ENCODE results near the gene XPA.
"Not testable (repeated sequence)": the region's sequence is repeated elsewhere in the genome, so short reads cannot be mapped to it uniquely, and the experiment has no call there.

The XPA gene

DNA sequence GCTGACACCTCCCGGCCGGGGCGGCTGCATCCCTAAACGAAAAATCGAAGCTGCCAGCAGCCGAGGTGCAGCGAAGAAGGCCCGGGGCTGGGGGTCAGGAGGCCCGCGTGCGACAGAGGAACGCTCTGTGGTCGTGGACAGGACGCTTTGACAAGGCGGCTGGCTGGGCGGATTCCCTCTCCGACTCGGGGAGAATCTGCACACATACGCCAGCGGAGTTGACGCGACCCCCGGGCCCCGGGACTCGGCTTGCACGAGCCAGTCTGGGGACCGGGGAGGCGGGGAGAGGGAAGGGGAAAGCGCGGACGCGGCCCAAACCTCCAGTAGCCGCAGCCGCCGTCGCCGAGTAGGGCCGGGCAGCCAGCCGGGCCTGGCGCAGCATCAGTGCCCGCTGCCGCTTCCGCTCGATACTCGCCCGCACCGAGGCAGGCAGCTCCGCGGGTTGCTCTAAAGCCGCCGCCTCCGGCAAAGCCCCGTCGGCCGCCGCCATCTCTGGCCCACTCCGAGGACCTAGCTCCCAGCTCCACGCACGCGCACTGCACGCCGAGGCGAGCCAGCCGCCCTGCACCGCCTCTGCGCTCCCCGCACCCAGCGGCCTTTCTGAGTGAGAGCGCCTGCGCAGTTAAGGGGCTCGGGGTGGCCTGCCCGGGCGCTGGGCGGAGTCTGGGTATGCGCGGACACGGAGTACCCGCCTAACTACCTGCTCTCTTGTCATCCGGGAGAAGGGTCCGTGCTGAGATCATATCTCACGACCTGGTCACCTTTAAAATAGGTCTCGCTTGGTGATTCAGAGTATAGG lies at the start of gene XPA:
XPA (minus strand) TSS at position 538 of the 799 bp plus-strand sequence; CDS start at position 490, 48 bp downstream.
- in situ Hi-C loops (cut with HindIII; ENCODE audit: low sequenced_read_pairs) = no loop called here

DNA sequence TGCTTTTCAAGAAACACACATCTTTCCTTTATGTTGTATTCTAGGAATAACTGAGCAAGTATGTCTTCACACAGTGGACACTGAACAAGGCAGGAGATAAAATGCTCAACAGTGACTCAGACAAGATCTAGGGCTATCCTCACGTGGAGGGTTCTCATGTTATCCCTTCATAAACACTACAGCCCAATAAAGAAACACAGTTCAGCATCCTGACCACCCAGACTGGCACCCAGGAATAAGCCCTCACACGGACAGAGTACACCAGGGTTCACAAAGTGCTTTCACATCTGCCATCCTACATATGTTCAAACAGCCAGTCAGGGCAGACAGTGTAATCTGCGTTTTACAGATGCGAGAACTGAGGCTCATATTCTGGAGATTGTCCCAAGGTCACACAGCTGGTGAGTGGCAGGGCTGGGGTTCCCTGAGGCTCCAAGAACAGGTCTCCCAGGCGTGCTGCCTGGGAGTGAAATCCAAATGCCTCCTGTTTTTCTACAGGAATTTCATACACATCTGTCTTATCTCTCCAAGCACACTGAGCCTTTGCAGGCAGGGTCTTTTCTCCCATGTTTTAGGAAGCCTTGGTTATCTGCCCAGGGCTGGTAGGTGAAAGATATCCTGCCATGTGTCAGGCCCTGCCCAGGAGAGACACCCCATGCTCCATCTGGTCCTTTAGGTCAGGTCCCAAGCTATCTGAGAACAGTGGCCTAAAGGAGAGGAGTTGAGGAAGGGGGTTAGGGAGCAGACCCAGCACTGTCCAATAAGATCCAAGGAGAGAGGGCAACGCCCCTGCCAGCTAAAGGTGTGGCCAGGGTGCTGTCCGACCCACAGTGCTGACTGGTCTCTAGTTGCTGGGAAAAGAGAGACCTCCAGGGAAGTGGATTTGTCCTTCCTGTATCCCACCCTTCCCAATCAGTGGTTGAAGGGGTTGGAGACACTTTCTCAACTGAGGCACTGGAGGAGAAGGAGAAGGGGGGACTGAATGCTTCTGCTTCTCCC lies 47.9 kb upstream of the XPA start:
- in situ Hi-C loops (cut with HindIII; ENCODE audit: low sequenced_read_pairs) = no loop called here

DNA sequence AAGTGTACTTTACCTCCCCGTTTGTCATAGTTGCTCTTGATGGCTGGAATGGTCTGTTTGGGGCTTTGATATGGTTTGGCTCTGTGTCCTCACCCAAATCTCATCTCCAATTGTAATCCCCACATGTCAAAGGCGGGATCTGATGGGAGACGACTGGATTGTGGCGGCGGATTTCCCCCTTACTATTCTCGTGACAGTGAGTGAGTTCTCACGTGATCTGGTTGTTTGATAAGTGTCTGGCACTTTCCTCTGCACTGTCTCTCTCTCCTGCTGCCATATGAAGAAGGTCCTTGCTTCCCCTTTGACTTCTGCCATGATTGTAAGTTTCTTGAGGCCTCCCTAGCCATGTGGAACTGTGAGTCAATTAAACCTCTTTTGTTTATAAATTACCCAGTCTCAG lies 46.9 kb upstream of the XPA start:
- in situ Hi-C loops (cut with HindIII; ENCODE audit: low sequenced_read_pairs) = not testable (repeated sequence)

DNA sequence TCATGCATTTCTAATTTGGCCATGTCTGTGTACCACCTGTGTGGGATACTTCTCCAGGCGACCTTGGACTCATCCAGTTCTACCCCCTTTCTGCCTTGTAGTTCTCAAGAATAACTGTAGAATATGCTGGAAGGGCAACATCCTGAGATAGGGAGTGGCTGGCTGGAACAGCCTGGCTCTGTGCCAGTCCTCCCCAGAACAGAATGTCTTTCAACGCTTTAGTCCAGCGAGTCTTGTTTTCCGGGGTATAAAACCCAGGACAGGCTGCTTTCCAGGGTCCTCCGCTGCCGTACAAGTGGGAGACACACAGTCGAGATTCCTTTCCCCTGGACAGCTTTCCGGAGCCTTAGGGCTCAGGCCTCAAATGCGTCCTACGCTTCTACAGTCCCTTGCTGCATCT lies 45.4 kb upstream of the XPA start:
- in situ Hi-C loops (cut with HindIII; ENCODE audit: low sequenced_read_pairs) = no loop called here

DNA sequence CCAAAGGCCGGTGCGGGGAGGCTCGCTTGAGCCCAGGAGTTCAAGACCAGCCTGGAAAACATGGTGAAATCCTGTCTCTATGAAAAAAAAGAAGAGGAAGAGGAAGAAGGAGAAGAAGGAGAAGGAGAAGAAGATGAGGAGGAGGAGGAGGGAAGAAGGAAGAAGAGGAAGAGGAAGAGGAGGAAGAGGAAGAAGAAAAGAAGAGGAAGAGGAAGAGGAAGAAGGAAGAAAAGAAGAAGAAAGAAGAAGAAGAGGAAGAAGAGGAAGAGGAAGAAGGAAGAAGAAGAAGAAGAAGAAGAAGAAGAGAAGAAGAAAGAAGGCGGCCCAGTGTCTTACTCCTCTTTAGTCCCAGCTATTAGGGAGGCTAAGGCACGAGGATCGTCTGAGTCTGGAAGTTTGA lies 44.8 kb upstream of the XPA start:
- in situ Hi-C loops (cut with HindIII; ENCODE audit: low sequenced_read_pairs) = no loop called here

DNA sequence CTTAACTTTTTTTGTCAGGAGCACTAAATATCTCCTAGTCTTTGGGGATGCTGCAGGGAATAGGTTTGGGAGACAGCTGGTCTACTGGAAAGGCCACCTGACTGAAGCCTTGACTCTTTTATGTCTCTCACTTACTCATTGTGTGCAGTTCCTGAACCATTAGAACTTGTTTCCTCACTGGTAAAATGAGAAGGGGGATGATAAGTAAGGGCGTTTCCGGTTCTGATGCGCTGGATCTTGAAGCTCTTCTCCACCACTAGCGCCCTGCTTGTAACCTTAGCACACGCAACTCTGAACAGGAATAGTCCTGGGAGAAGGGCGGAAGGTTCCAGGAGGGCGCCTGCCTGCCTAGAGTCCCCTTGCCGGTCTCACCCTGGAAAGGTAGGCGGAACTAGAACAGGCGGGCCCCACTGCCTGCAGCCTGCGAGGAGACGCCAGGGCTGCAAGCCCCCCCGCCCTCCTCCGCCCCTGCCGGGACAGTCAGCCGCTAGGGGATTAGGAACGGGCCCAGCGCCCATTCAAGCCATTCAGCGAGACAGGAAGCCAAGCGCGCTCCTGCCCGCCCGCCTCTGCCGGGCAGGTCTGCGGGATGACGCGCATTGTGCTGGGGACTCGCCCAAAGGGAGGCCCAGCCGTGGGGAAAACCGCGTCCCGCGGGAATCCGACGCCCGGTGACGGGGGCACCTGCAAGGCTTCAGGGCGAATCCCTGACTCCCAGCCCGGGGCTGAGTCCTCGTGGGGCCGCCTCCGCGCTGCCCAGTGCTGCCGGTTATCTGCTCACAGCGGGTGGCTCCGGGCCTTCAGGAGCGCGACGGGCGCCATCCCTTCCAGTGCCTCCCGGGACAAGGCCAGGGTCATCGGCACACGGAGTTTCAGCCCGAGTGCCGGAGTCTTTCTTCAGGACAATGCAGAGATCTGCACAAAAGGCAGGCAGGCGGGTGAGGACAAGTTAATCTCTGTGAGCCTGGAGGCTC lies 44.0 kb upstream of the XPA start:
- in situ Hi-C loops (cut with HindIII; ENCODE audit: low sequenced_read_pairs) = no loop called here

DNA sequence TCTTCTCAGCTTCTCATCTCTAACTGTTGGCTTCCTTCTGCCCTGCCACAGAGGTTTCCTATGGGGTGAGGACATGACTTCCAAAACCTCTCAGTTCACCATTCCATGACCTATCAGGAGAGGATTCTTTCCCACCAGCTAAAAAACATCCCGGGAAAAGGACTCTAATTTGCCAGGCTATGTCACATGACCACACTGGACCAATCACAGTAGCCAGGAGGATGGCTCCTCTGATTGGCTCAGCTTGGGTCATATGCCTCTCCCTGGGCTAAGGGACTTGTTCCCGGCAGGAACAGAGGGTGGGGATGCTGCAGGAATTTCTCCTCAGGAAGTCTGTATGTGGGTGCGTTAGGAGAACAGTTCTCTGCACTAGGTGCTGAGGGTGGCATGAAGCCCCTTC lies 40.3 kb upstream of the XPA start:
- in situ Hi-C loops (cut with HindIII; ENCODE audit: low sequenced_read_pairs) = no loop called here

DNA sequence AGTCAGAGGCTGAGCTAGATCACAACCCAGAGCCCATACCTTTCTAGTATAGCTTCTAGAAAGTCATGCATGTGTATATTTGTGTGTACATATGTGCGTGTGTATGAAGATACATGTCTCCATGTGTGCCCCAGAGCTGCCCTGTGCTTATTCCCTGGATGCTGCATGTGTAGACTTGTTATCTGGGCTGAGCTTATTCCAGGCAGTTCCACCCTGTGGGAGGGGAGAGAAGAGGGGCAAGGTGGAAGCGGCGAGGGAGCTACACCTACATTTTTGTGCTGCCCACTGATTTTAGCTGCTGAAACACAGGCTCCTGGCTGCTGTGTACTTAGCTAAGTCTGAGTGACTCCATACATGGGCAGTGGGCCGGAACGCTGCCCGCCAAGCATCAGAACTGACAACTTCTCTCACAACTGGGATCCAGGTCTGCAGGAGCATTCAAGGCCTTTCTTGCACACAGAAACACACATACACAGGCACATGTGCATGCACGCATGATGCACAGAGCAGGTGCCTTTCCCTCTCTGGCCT lies 38.0 kb upstream of the XPA start:
- in situ Hi-C loops (cut with HindIII; ENCODE audit: low sequenced_read_pairs) = no loop called here

DNA sequence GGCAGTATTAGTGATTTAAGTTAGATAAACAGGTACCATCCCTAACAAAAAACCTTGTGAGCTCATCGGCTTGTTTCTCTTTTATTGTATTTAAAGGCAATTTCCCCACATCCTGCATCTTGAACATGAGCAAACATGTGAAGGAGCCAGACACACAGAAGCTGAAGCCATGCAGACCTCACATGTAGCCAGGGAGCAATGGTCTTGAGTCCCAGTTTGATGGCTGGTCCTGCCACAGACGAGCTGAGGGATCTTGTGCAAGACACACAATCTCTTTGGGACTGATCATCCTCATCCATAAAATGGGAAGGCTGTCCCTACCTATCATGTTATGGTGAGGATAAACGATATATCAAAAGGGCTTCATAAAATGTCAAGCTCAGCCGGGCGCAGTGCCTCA lies 29.6 kb upstream of the XPA start:
- in situ Hi-C loops (cut with HindIII; ENCODE audit: low sequenced_read_pairs) = no loop called here

DNA sequence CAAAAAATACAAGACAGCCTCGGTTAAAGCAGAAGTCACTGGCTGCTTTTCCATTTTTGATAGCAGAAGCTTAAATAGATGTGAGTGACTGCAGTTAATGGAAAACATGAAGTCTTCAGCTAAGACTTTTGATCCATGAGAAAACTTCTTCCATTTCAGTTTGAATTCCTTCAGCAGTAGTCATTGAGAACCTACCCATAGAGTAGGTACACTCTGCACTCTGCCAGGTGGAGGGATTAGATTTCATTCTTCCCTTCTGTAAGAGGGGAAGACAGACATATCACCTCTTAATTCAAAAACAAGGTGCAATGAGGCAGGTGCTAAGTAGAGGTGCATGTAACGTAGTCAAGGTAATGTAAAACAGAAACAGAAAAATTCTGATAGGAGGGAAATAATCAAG lies 26.7 kb upstream of the XPA start:
- in situ Hi-C loops (cut with HindIII; ENCODE audit: low sequenced_read_pairs) = no loop called here

DNA sequence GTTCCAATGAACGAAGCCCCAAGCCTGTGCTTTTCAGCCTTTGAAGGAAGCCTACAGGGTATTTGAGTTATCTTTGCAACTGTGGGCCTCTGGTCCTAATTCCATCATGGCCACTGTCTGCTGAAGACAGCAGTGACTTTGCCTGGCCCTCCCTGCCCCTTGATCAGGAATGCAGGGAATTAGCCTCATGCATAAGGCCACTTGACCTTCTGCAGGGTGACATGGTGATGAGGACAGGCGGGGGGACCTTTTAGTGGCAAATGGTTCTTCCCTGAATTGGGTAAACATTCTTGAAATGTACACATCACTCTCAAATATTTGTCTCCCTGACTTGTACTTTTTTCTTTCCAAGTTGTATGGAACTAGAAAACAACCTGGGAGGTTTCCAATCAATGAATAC lies 25.2 kb upstream of the XPA start:
- in situ Hi-C loops (cut with HindIII; ENCODE audit: low sequenced_read_pairs) = no loop called here

DNA sequence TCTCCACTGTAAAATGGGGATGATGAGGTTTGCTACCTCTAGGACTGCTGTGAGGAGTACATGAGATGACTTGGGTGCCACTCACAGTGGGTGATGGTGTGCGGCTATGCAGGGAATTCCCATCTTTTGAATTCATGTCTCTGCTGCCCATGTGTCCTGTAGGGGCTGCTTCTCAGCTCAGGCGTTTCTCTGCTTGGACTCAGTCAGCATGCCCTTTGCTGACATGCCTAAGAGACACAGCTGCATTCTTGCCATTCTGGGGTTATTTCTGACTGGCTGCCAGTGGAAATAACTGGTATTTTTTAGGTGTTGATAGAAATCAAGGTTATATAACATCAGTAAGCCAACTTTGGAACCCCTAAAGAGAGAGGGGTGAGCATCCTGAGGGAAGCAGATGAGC lies 24.3 kb upstream of the XPA start:
- in situ Hi-C loops (cut with HindIII; ENCODE audit: low sequenced_read_pairs) = no loop called here

DNA sequence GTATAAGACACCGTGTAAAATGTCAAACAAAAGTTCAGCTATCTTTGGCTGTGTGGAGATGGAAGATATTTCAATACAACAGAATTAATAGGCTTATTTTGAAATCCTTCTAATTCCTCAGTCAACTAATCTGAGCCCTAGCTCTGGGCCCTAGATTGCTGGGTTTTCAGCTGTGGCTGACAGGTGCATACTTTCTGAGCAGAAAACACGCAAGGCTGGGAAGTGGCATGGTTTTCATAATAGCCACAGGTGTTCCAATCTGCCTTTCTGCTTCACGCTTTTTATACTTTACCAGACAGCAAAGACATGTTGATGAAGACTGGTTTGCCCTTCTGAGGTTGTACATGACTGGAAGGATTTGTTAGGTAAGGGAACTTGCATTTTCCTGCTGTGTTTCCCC lies 20.7 kb upstream of the XPA start:
- in situ Hi-C loops (cut with HindIII; ENCODE audit: low sequenced_read_pairs) = no loop called here

DNA sequence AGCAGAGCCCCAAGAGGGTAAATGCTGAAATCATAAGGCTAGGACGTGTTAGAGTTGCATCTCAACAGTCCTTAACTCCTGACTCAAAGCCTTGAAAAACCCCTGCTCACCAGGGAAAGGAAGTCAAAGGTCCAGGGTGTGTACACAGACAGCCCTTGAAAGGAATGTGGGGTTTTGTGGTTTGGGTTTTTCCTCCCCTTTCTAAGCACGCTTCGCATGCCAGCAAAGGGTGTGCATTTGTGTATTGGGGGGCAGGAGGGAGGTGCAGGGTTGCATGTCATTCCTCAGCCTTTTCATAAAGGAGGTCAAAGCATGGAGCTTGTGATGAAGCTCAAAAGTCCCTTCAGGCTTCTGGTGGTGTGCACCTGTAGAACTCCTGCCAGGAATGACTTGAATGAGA lies 17.3 kb upstream of the XPA start:
- in situ Hi-C loops (cut with HindIII; ENCODE audit: low sequenced_read_pairs) = no loop called here

DNA sequence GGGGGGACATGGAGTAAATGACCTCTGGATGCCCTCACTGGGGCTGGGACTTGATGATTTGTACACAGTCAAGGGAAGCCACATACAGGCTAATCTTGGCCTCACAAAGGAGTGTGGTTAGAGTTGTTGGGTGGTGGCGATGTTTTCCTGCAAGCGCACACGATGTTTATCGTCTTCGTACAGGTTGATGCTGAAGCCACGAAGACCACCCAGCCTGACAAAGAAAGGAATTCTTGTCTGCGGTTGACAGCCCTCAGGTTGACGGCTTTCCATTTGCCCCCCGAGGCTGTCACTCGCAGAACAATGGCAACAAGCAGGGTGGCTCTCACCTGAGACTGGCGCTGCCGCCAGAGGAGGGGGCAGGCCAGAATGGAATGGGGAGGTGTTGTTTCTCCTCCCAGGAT lies 14.1 kb upstream of the XPA start:
- in situ Hi-C loops (cut with HindIII; ENCODE audit: low sequenced_read_pairs) = no loop called here

DNA sequence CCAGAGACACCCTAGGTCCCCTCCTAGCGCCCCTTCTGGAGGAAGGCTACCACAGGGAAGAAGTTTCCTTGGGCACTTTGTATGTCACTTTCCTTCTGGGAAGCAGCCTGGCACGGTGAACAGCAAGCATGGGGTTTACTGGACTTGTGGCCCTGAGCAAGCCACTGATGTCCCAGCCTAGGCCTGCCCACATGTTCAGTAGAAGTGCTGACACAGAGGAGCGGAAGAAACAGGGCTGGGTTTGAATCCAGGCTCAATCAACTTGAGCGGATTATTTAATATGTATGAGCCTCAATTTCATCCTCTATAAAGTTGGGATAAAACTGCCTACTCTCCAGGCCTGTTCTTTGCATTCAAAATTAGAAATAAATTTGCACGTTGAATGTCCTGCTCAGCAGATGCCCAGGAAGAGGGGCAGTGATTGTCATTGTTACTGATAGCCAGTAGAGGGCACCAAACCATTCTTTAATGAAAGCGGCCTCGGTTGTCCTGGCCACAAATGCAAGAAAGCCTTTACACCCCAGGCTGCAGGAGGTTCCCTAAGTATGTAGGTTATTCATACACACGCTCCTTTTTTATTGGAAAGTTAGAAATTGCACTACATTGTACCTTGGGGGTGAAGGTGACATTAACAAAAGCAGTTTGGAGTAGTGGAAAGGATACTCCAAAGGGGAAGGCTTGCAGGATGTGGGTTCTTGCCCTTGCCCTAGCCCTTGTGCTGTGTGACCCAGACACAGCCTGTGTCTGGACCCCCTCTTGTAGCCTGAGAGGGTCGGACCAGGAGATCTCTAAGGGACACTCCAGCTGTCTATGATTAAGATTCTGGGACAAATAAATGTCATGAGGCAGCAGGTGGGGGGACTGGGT lies 13.4 kb upstream of the XPA start:
- in situ Hi-C loops (cut with HindIII; ENCODE audit: low sequenced_read_pairs) = no loop called here

DNA sequence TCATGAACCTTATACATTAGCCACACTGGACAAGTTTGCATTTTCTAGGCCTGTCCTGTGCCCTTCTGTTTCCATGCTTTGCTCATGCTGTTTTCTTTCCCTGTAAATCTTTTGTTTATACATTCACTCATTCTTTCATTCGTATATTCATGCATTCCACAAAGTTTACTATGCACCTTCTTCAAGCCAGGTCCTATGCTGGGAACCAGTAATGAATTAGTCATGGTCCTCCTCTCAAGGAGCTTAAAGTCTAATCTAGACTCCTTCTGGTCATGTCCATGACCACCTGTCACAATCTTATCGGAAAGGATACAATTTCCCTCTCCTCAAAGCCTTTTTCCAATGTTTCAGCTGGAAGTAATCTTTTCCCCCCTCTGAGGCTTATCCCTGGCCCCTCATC lies 9.1 kb upstream of the XPA start:
- in situ Hi-C loops (cut with HindIII; ENCODE audit: low sequenced_read_pairs) = no loop called here

DNA sequence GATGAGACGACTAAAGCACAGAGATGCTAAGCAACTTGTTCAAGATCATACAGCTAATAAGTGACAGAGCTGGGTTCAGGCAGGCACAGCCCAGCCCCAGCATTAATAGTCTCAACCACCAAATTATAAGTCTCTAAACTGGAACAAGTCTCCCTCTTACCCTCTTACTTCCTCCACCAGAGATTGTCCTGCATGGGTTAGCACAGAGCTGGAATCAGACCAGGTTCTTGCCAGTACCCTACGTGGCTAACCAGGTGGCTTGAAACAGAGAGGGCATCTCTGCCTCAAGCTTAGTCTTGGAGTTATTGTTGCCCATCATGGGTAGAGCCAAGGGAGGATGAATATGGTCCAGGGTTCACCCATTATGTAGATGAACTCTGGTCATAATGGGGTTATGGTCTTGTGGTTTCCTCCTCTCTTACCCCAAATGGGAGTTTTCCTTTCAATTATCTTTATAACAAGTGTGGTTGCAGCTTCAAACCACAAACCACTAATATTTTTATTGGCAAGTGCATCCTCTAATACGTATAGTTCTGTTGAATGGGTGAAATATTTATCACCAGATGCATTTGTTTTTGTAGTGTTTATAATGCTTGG lies 8.3 kb upstream of the XPA start:
- in situ Hi-C loops (cut with HindIII; ENCODE audit: low sequenced_read_pairs) = no loop called here

DNA sequence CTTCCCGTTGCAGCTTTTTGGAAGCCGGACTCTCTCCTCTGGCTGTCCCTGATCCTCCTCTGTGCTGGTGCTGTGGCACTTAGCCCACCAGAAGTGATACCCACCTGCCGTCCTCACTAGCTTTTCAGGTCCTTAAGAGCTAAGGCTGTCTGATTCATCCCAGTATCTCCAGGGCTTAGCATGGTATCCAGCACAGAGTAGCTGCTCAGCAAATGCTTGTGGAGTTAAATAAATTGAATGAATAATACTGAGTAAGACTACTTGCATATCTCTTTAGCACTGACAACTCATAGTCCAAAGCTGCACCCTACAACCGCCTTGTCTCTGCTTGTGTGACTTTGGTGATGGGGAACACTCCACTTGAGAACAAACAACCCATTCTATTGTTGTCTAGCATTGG lies 7.7 kb upstream of the XPA start:
- in situ Hi-C loops (cut with HindIII; ENCODE audit: low sequenced_read_pairs) = no loop called here
